Activated naive CD4-positive, alpha-beta T cell treated with anti-CD3 and anti-CD28 coated beads, Interleukin-2, amount 50 U/mL, for 24 hours (primary cell): ENCODE results near the gene EMX1.

Experiments
- H3K27ac Mint-ChIP-seq: one replicate; pipeline ENCODE4 v1.8.0; 2021; ENCODE audit warnings: mild to moderate bottlenecking, mixed read lengths
- H3K27me3 Mint-ChIP-seq: one replicate; pipeline ENCODE4 v1.8.0; 2021; ENCODE audit warnings: mixed read lengths
- H3K36me3 Mint-ChIP-seq: one replicate; pipeline ENCODE4 v1.8.0; 2021; ENCODE audit warnings: mixed read lengths
- H3K4me1 Mint-ChIP-seq: one replicate; pipeline ENCODE4 v1.8.0; 2021; ENCODE audit warnings: mixed read lengths
- H3K4me3 Mint-ChIP-seq: one replicate; pipeline ENCODE4 v1.8.0; 2021; ENCODE audit warnings: mild to moderate bottlenecking, mixed read lengths
- H3K9me3 Mint-ChIP-seq: one replicate; pipeline ENCODE4 v1.8.0; 2021; ENCODE audit warnings: mixed read lengths

Gene EMX1

DNA sequence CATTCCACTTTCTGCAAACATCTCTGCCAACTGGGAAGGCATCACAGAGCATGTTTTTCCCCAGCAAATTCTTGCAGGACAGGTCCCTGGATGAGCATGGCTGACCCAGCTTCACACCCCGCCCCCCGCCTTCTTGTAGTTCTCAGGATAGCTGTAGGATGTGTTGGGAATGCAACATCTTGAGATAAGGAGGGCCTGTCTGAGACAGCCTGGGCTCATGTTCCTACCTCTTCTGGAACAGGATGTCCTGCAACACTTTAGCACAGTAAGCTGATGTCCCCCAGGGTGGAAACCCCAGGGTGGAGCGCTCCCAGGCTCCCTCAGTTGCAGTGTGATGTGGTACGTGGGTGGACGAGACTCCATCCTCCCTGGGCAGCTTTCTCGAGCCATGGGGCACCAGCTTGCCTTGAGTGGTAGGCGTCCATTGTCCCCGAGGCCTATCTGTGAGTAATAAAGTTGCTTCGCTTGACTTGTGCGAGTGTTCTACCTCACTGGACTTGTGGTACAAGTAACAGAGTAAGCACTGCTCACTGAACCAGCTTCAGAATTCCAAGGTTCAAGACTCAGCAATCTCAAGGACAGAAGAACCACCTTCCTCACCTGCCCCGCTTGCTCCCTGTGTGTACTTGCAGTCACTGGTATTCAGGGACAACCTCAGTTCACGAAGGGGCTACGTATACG, 48.6 kb downstream of the EMX1 start:
- no peaks in the 10 kb centered on the region for H3K9me3 Mint-ChIP-seq
- no peak overlapping the region for H3K4me3 Mint-ChIP-seq
- no peaks in the 10 kb centered on the region for H3K4me1 Mint-ChIP-seq
- no peaks in the 10 kb centered on the region for H3K36me3 Mint-ChIP-seq
- no peak overlapping the region for H3K27ac Mint-ChIP-seq
- no peaks in the 10 kb centered on the region for H3K27me3 Mint-ChIP-seq

DNA sequence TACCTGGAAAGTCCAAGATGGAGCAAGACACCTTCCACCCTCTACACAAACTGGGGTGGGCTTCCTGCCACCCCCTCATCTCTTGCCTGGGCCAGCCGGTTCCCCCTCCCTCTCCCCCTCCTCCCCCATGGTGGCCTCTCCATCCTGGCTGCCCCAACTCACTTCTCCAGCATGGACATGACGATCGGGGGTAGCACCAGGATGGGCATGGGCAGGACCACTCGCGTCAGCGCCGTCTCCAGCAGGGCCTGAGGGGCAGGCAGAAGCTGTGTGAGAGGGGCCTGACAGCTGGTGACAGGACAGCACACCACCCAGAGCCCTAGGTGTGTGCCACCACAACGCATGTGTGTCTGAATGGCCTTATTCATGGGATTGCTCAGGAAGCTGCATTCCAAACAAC, 51.0 kb downstream of the EMX1 start:
- Mint-ChIP-seq H3K4me3 (no peak overlapping the region), H3K4me1 (no peaks in the 10 kb centered on the region), H3K36me3 (no peaks in the 10 kb centered on the region), H3K9me3 (no peaks in the 10 kb centered on the region), H3K27ac (no peak overlapping the region), H3K27me3 (no peaks in the 10 kb centered on the region)

DNA sequence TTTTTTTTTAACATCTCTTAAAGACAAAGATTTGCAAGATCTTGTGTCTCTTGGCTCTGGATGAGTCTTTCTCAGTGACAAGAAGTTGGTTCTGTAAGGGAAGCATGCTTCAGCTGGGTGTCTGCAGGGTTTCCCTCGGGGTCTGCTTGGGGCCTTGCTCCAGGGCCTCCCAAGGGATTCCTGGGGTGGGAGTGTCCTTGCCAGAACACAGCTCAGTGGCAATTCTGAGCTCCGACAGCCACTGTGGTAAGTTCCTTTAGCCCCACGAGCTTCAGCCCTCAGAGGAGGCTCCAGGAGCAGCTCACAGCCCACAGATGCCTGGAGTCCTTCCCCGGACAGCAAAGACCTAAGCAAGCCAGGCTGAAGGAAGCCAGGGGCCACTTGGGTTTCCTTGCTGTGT, 52.4 kb downstream of the EMX1 start:
- Mint-ChIP-seq H3K27me3 (no peaks in the 10 kb centered on the region), H3K27ac (no peak overlapping the region)

GRCh38 chr2:72971036-72971435, 53.7 kb downstream of the EMX1 start:
- Mint-ChIP-seq H3K36me3 (peaks cover 1% of the 10 kb centered on the region), H3K4me3 (no peak overlapping the region), H3K9me3 (no peaks in the 10 kb centered on the region), H3K27me3 (no peaks in the 10 kb centered on the region), H3K4me1 (no peaks in the 10 kb centered on the region), H3K27ac (no peak overlapping the region)

More for the DNA sequence above, 52.4 kb downstream of the EMX1 start:
- Mint-ChIP-seq H3K9me3 (no peaks in the 10 kb centered on the region), H3K4me3 (no peak overlapping the region), H3K4me1 (no peaks in the 10 kb centered on the region), H3K36me3 (peaks cover 1% of the 10 kb centered on the region)

DNA sequence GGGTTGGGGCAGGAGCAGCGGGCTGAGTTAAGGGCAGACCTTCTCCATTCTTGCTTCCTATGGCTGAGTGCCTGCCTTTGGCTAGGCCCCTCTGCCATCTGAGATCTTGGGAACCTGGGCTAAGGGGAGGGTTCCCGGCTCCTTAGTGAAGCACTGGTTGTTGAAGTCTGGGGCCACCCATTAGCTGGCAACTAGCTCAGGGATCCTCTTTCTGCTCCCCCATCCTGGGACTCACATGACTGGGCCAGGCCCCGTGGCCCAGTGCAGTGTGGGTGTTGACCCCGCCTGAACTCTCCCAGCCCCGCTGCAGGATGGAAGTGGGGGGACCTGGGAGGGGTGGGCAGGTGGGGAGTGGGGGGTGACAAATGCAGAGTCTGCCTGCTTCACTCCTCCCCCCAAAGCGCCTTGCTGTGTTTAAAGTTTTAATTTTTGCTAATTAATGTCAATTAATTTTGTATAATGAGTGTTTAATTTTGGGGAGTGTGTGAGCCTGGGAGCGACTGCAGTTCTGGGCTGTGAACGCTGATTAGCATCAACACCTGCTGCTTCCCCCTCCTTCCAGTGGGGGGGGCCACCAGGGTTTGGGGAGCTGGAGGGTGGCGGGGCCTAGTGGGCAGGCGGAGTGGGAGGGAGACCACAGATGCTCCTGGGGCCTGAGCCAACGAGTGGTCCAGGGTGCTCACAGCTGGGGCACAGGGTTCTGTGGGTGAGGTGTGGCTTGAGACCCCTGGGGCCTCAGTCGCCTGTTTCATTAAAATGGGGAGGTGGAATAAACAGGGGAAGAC, 55.2 kb downstream of the EMX1 start:
- Mint-ChIP-seq H3K4me3 (no peak overlapping the region), H3K27me3 (no peaks in the 10 kb centered on the region), H3K27ac (no peak overlapping the region), H3K4me1 (no peaks in the 10 kb centered on the region), H3K36me3 (peaks cover 1% of the 10 kb centered on the region), H3K9me3 (no peaks in the 10 kb centered on the region)

DNA sequence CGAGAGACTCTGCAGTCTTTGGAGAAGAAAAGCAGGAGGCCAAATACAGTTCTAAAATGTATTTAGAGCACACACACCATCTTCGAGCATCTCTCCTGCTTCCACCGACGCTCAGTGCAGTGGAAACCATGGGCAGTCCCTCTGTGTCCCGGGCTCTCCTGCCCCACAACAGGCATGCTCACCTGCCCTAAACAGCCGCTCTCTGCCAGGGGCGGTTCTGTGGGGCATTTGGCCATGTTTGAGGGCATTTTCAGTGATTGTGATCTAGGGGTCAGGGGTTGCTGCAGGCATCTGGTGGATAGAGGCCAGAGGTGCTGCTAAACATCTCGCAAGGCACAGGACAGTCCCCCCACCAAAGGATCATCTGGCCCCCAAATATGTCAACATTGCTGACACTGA, 55.8 kb downstream of the EMX1 start:
- Mint-ChIP-seq H3K36me3 (peaks cover 1% of the 10 kb centered on the region), H3K27me3 (no peaks in the 10 kb centered on the region), H3K4me1 (no peaks in the 10 kb centered on the region), H3K9me3 (no peaks in the 10 kb centered on the region), H3K4me3 (no peak overlapping the region), H3K27ac (no peak overlapping the region)

DNA sequence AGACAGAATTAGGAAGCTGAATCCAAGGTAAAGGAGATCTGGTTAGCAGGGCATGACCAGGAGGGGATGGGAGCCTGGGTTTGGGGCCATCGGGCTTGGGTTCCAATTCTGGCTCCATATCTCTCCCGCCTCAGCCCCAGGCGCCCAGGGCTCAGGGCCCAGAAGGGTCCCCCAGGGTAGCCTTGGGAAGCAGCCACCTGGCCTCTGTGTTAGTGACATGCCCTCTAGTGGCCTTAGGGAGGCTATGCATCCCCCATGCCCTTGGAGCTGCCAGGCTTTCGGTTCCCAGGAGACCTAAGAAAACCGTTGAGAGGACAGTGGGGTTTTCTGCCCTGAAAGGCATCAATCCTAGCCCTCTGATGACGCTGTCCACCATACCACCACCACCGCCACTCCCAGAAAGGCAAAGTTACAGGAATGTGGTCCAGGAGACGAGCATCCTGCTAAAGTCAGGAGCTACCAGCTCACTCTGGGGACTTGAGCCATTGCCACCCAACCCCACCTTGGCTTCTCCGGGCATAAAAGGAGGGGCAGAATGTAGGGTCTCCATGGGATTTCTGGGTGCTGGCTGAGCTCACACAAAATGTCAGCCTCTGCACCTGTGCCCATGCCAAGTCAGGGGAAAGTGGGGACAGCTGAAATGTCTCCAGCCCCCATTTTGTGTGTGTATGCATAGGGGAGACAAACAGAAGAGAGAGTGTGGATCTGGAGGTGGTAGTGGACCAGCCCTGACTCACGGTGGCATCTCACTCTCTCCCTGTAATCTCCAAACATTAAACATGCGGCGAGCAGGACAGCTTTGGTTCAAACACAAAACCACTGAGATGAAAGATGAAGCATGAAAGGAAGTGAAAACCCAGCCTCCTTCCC, 56.5 kb downstream of the EMX1 start:
- H3K27me3 Mint-ChIP-seq, result no peaks in the 10 kb centered on the region
- H3K9me3 Mint-ChIP-seq, result no peaks in the 10 kb centered on the region
- no peak overlapping the region for H3K4me3 Mint-ChIP-seq
- no peaks in the 10 kb centered on the region for H3K4me1 Mint-ChIP-seq
- H3K27ac Mint-ChIP-seq, result no peak overlapping the region
- H3K36me3 Mint-ChIP-seq, result peaks cover 1% of the 10 kb centered on the region

DNA sequence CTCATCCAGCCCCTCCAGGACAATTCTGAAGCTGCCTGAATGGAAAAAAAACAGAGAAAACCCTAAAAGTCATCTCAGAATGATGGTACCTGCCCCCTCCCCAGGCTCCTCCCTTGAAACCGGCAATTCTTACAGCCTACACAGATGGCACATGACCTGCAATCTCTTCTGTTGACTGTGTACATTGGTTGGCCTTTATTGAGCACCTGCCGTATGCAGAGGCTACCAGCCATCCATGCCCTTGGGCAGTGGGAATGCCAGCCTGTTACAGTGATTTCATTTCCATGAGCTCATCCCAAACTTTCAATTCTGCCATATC, 57.1 kb downstream of the EMX1 start:
- Mint-ChIP-seq H3K4me3 (no peak overlapping the region), H3K9me3 (no peaks in the 10 kb centered on the region), H3K4me1 (no peaks in the 10 kb centered on the region), H3K27ac (no peak overlapping the region), H3K27me3 (no peaks in the 10 kb centered on the region), H3K36me3 (peaks cover 1% of the 10 kb centered on the region)

DNA sequence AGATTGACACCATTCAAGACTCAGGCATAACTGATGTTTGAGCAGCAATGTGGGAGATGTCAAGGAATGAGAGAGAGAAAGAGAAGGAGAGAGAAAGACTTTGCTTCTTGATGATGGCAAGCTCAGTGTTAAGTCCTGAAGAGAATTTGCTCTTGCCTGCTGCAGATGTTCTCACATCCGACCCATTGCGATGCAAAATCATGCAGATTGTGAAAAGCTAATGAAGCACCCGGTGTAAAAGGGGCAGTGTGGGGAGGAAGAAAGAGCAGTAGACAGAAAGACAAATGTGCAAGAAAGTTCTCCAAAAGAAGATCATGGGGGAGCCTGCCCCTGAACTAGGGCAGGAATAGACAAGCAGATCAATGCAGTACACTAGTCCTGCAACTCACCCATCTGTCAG, 57.7 kb downstream of the EMX1 start:
- H3K9me3 Mint-ChIP-seq, result no peaks in the 10 kb centered on the region
- H3K36me3 Mint-ChIP-seq, result peaks cover 1% of the 10 kb centered on the region
- no peak overlapping the region for H3K4me3 Mint-ChIP-seq
- no peak overlapping the region for H3K27ac Mint-ChIP-seq
- H3K4me1 Mint-ChIP-seq, result no peaks in the 10 kb centered on the region
- no peaks in the 10 kb centered on the region for H3K27me3 Mint-ChIP-seq

GRCh38 chr2:72979896-72980295, 62.6 kb downstream of the EMX1 start:
- H3K36me3 Mint-ChIP-seq, result no peaks in the 10 kb centered on the region
- no peak overlapping the region for H3K4me3 Mint-ChIP-seq
- no peak overlapping the region for H3K27ac Mint-ChIP-seq
- H3K27me3 Mint-ChIP-seq, result no peaks in the 10 kb centered on the region
- no peaks in the 10 kb centered on the region for H3K4me1 Mint-ChIP-seq
- H3K9me3 Mint-ChIP-seq, result no peaks in the 10 kb centered on the region

DNA sequence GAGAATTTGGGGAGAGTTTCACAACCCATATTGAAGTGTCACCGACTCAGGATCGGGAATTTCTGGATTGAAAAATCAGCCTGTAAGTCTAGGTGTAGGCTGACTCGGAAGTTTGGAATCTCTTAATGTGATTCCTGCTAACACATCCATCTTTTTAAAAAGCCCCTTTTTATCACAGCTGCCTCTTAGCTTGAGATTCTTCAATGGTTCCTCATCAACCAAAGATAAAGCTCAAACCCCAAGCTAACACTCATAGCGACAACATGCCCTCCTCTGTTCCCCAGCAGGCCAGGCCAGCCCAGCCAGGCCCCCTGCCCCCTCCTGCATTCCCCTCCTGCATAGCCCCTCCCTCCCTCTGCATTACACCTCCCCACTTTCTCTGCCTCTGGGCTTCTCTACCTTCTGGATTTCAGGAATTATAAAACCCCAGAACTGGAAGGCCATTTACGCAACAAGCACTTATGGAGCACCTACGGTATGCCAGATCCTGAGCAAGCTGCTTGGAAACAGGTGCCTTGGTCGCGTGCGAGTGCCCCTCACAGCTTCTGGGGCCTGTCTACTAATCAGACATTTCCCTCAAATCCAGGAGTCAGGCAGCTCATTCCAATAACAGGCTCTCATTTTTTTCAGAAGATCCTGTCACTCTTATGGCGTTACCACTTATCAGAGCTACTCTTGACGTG, 63.4 kb downstream of the EMX1 start:
- Mint-ChIP-seq H3K27me3 (no peaks in the 10 kb centered on the region), H3K4me1 (no peaks in the 10 kb centered on the region), H3K36me3 (no peaks in the 10 kb centered on the region), H3K4me3 (no peak overlapping the region), H3K27ac (no peak overlapping the region), H3K9me3 (no peaks in the 10 kb centered on the region)

DNA sequence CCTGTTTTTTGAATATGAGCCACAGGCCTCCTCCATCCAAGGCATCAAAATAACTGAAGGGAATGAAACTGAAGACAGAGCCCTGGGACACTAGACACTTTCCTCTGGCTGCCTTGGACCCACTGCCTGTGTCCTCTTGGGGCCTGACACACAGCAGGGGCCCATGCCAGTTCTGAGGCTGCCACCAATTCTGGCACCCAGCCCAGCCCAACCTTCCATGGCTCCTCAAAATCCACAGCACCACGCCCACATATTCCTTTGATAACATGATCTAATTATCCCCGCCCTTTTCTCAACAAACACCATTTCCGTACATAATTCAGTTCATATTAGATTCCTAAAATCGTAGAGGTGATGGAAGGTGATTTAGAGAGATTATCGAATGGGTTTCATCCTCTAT, 64.2 kb downstream of the EMX1 start:
- Mint-ChIP-seq H3K36me3 (no peaks in the 10 kb centered on the region), H3K27ac (no peak overlapping the region), H3K4me3 (no peak overlapping the region), H3K9me3 (no peaks in the 10 kb centered on the region), H3K4me1 (no peaks in the 10 kb centered on the region), H3K27me3 (no peaks in the 10 kb centered on the region)

DNA sequence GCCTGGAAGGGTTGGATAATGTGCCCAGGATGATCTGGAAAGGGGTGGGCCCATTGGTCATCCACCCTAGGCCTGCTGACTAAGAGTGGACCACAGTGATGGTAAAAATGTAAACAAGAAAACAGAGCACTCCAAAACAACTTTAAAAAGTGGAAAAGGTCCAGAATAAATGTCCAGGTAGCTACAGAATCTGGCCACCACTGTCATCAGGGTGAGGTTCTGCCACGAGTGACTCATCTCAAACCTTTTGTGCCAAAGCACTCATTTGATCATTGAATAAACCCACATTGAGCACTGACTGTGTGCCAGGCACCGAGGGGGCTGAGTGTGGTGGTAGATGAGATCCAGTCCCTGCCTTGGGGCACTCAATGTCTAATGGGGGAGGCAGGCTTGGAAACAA, 64.9 kb downstream of the EMX1 start:
- Mint-ChIP-seq H3K27ac (no peak overlapping the region), H3K9me3 (no peaks in the 10 kb centered on the region), H3K36me3 (no peaks in the 10 kb centered on the region), H3K4me1 (no peaks in the 10 kb centered on the region), H3K27me3 (no peaks in the 10 kb centered on the region), H3K4me3 (no peak overlapping the region)

DNA sequence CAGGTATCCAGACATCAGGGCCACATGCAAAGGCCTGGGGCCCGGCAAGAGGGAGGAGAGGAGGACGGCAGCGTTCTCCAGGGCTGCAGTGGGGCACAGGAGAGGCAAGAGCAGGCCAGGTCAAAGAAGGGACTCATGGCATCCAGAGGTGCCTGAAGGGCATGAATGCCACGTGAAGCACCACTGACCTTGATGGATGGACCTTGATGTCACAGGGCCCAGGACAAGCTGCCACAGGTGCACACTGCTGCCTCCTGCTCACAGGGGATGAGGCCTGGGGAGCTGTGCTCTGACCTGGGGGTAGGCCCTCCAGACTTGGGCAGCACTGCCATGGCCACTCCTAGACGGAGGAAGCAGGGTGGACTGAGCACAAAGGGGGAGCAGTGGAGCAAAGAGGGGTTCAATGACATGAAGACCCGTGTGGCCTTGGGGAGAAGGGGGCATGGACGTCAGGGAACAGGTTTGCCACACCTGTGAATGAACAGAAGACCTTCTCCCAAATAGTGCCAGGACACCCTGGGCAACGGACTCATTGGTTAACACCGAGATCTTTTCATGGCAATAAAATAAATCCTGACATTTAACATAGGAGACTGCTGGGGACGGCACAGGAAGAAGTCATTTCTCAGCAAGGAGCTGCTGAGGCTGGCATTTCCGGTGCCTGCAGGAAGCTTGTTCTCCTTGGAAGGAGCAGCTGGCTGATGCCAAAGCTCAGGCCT, 65.6 kb downstream of the EMX1 start:
- no peaks in the 10 kb centered on the region for H3K36me3 Mint-ChIP-seq

GRCh38 chr2:72983500-72984161, 66.3 kb downstream of the EMX1 start:
- no peaks in the 10 kb centered on the region for H3K4me1 Mint-ChIP-seq

More for the DNA sequence above, 65.6 kb downstream of the EMX1 start:
- Mint-ChIP-seq H3K4me3 (no peak overlapping the region), H3K4me1 (no peaks in the 10 kb centered on the region), H3K27me3 (no peaks in the 10 kb centered on the region), H3K27ac (no peak overlapping the region), H3K9me3 (no peaks in the 10 kb centered on the region)

More at GRCh38 chr2:72983500-72984161, 66.3 kb downstream of the EMX1 start:
- Mint-ChIP-seq H3K36me3 (no peaks in the 10 kb centered on the region), H3K27ac (no peak overlapping the region), H3K9me3 (no peaks in the 10 kb centered on the region), H3K27me3 (no peaks in the 10 kb centered on the region), H3K4me3 (no peak overlapping the region)
